ENCODE data around the gene PTPN21.
A peak's percentile ranks its signal among the peaks of the same experiment; 100 is the strongest.

PTPN21 gene

GRCh38 chr14:88504602-88505001, 50.2 kb downstream of the PTPN21 start:
- DNase-seq (ENCODE audit: low spot score): no peak

- no peak for DNase-seq (ENCODE audit: low spot score)
These were observed 50.9 kb downstream of the PTPN21 start for GRCh38 chr14:88503754-88504406.

GRCh38 chr14:88502740-88503139, 52.1 kb downstream of the PTPN21 start:
- DNase-seq (ENCODE audit: low spot score): no peak

- no peak for DNase-seq (ENCODE audit: low spot score)
These were observed 54.2 kb downstream of the PTPN21 start for GRCh38 chr14:88500611-88501010.

- no peak for DNase-seq (ENCODE audit: low spot score)
These were observed 55.6 kb downstream of the PTPN21 start for GRCh38 chr14:88499225-88499624.

GRCh38 chr14:88496414-88496813, 58.4 kb downstream of the PTPN21 start:
- peak; percentile 20 for DNase-seq (ENCODE audit: low spot score)

- DNase-seq (ENCODE audit: low spot score): no peak
These were observed 61.2 kb downstream of the PTPN21 start for GRCh38 chr14:88493392-88494185.

GRCh38 chr14:88492272-88493089, 62.3 kb downstream of the PTPN21 start:
- peak; percentile 74 for DNase-seq (ENCODE audit: low spot score)

GRCh38 chr14:88490168-88490567, 64.6 kb downstream of the PTPN21 start:
- no peak for DNase-seq (ENCODE audit: low spot score)

- no peak for DNase-seq (ENCODE audit: low spot score)
These were observed 65.9 kb downstream of the PTPN21 start for GRCh38 chr14:88488897-88489296.

- no peak for DNase-seq (ENCODE audit: low spot score)
These were observed 66.7 kb downstream of the PTPN21 start for GRCh38 chr14:88488081-88488480.

GRCh38 chr14:88482524-88482923, 72.3 kb downstream of the PTPN21 start:
- DNase-seq (ENCODE audit: low spot score): no peak

- DNase-seq (ENCODE audit: low spot score): no peak
These were observed 73.0 kb downstream of the PTPN21 start for GRCh38 chr14:88481794-88482193.

GRCh38 chr14:88481059-88481458, 73.7 kb downstream of the PTPN21 start:
- DNase-seq (ENCODE audit: low spot score): no peak

- no peak for DNase-seq (ENCODE audit: low spot score)
These were observed 75.2 kb downstream of the PTPN21 start for GRCh38 chr14:88479574-88479987.

- DNase-seq (ENCODE audit: low spot score): no peak
These were observed 75.9 kb downstream of the PTPN21 start for GRCh38 chr14:88478931-88479330.

GRCh38 chr14:88477513-88478250, 77.1 kb downstream of the PTPN21 start:
- DNase-seq (ENCODE audit: low spot score): no peak

GRCh38 chr14:88476825-88477224, 78.0 kb downstream of the PTPN21 start:
- DNase-seq (ENCODE audit: low spot score): no peak

GRCh38 chr14:88476214-88476774, 78.5 kb downstream of the PTPN21 start:
- DNase-seq (ENCODE audit: low spot score): no peak

- DNase-seq (ENCODE audit: low spot score): no peak
These were observed 81.0 kb downstream of the PTPN21 start for GRCh38 chr14:88473791-88474190.

- DNase-seq (ENCODE audit: low spot score): no peak
These were observed 84.0 kb downstream of the PTPN21 start for GRCh38 chr14:88470542-88471440.
